ENCODE measurements around the gene C2CD5. TPM values are rescaled to one million over a fixed set of nuclear protein-coding genes. Genes with fewer than 3 reads are reported as not detected.

The C2CD5 gene
- total RNA-seq, 2 experiments from 2014 or later, result 29.5 to 31.6 TPM

DNA sequence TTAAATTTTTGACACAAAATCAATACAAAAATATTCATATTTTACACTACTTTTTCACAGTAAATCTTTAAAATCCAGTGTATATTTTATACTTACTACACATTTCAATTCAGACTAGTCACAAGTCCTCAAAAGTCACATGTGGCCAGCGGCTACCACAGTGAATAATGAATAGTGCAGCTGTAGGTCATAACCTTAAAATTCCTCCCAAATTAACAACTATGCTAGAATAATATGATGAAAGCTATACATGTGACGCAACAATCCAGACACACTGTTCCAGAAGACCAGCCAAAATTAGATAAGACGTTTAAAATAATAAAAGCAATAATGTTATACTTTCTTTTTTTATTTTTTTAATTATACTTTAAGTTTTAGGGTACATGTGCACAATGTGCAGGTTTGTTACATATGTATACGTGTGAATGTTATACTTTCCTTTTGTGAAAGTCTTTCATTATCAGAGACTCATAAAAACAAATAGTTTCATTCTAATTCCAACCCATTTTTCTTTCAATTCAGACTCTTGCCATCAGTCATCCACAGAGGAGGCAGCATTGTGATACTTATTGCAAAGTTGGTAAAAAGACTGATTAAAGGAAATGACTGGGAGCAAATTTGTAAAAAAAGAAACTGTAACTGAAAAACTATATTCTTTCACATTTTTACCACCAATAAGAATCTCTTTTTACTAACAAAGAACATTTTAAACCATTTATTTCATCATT is 67.0 kb downstream of the C2CD5 start:
- peaks cover 25% of the 10 kb centered on the region for H3K36me3 Mint-ChIP-seq (ENCODE audit: low read depth)
- H3K9me3 Mint-ChIP-seq (ENCODE audit: low read depth), result no peaks in the 10 kb centered on the region
- DNase-seq (no peak), ATAC-seq (peak; percentile 51)
- POLR2A ChIA-PET, result no interaction called here
- intact Hi-C loops (cut with DNase I, micrococcal nuclease), result no loop called here
- no peaks in the 10 kb centered on the region for H3K27me3 Mint-ChIP-seq
- peak overlapping the region; percentile 69 for H3K27ac Mint-ChIP-seq
- peaks cover 27% of the 10 kb centered on the region for H3K4me1 Mint-ChIP-seq
- no peak overlapping the region for H3K4me3 Mint-ChIP-seq
- CTCF ChIA-PET, result interaction anchor here (0.9 to 1.4 kb wide), 3 partner anchors 10 to 356 kb away, joined by 3 to 4 read pairs (median 4); no protein-coding TSS in a partner anchor

DNA sequence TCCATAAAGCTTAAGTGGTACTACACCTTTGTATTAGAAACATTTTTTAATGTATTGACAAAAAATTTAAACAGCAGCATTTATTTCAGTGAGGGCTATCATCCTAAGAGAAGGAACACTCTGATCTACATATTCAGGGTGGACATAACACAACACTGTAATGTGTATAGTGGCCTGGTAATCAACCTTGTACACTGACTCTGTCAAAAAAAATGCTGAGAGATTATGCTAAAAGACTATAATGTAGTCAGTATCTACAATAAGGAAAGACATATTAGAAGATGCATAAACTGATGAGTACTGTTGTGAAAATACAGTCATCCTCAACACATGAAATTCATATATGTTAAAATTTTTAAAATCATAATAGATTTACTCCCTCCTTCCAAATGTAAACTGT is 68.2 kb downstream of the C2CD5 start:
- no peak for ATAC-seq
- intact Hi-C loops (cut with DNase I, micrococcal nuclease), result no loop called here
- DNase-seq, result no peak
- Mint-ChIP-seq H3K4me1 (peaks cover 27% of the 10 kb centered on the region), H3K4me3 (no peak overlapping the region), H3K27ac (no peak overlapping the region), H3K27me3 (no peaks in the 10 kb centered on the region), H3K9me3 (ENCODE audit: low read depth) (no peaks in the 10 kb centered on the region), H3K36me3 (ENCODE audit: low read depth) (peaks cover 18% of the 10 kb centered on the region)
- ChIA-PET POLR2A (no interaction called here), CTCF (interaction anchor here (1.3 kb wide), 1 partner anchor 18 kb away, joined by 3 read pairs; no protein-coding TSS in a partner anchor)

DNA sequence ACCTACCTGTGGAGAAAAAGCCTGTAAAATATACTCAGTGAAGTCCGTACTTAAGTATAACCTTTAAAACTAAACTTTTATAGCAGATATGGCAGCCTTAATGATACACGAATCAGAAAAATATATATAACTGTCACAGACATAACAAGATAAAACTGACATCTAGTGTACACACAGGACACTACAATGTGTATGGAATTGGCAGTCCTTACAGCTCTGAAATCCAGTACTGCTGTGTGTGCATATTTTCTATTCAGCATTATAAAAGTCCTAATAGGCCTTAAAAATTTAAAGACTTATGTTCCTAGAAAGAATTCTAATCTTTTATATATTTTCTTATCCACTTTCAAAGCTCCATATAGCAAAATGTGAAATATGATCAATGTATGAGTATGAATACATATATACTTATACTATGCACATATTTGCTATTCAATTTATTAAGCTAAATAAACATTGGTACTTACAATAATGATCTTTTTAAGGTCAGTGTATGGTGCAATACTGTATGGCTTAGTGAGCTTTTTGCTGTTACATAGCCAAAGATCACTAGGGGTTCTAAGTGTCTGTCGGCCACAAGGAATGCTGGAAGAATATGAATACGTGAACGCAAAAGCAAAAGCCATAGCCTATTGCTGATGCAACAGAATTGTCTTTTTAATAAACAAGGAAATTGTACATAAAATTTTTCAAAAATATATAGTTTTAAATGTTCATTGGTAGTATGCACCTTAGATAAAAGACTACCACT is 69.2 kb downstream of the C2CD5 start:
- H3K4me3 Mint-ChIP-seq, result no peak overlapping the region
- intact Hi-C loops (cut with DNase I, micrococcal nuclease), result no loop called here
- no peak for ATAC-seq
- no peak overlapping the region for H3K27ac Mint-ChIP-seq
- H3K4me1 Mint-ChIP-seq, result peaks cover 24% of the 10 kb centered on the region
- H3K36me3 Mint-ChIP-seq (ENCODE audit: low read depth), result peaks cover 20% of the 10 kb centered on the region
- ChIA-PET CTCF (interaction anchor here (0.7 to 1.3 kb wide), 3 partner anchors 17 to 28 kb away, joined by 3 read pairs; no protein-coding TSS in a partner anchor), POLR2A (no interaction called here)
- no peak for DNase-seq
- H3K27me3 Mint-ChIP-seq, result no peaks in the 10 kb centered on the region
- no peaks in the 10 kb centered on the region for H3K9me3 Mint-ChIP-seq (ENCODE audit: low read depth)

DNA sequence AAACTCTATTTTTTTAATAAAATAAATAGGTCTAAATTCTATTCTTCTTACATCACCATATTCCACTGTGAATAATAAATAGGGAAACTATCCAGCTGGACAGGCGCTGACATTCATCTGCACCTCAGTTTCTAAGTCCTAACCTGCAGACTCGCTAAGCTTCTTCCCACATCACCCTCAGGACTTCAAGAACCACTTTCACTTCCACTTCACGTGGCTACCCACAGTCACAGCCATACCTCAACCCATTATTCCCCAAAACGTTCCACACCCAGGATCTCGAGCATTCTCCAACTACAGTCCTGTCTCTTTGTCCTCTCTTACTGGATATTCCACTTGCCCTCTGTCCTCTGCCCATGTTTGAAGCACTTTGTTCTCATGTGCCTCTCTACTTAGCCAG is 71.1 kb downstream of the C2CD5 start:
- no peak for DNase-seq
- ATAC-seq, result no peak
- no peak overlapping the region for H3K27ac Mint-ChIP-seq
- H3K4me3 Mint-ChIP-seq, result no peak overlapping the region
- POLR2A ChIA-PET, result no interaction called here
- peaks cover 28% of the 10 kb centered on the region for H3K36me3 Mint-ChIP-seq (ENCODE audit: low read depth)
- no peaks in the 10 kb centered on the region for H3K27me3 Mint-ChIP-seq
- CTCF ChIA-PET, result no interaction called here
- H3K9me3 Mint-ChIP-seq (ENCODE audit: low read depth), result no peaks in the 10 kb centered on the region
- H3K4me1 Mint-ChIP-seq, result peaks cover 21% of the 10 kb centered on the region
- intact Hi-C loops (cut with DNase I, micrococcal nuclease), result no loop called here

DNA sequence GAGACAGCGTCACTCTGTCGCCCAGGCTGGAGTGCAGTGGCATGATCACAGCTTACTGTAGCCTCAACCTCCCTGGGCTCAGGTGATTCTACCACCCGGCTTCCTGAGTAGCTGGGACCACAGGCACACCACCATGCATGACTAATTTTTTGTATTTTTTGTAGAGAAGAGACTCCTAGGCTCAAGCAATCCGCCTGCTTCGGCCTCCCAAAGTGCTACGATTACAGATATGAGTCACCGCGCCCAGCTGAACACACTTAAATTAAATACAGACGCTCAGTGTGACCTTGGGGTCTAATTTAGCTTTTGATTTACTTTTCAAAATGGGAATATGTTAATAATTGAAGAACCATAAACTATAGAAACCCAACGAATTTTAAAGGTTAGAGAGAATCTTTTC is 77.2 kb downstream of the C2CD5 start:
- H3K36me3 Mint-ChIP-seq (ENCODE audit: low read depth), result peaks cover 19% of the 10 kb centered on the region
- CTCF ChIA-PET, result interaction anchor here (1.0 kb wide), 1 partner anchor 10 kb away, joined by 3 read pairs; no protein-coding TSS in a partner anchor
- H3K27me3 Mint-ChIP-seq, result no peaks in the 10 kb centered on the region
- DNase-seq (no peak), ATAC-seq (no peak)
- POLR2A ChIA-PET, result no interaction called here
- intact Hi-C loops (cut with DNase I, micrococcal nuclease), result no loop called here
- no peaks in the 10 kb centered on the region for H3K4me1 Mint-ChIP-seq
- H3K27ac Mint-ChIP-seq, result no peak overlapping the region
- H3K4me3 Mint-ChIP-seq, result no peak overlapping the region
- no peaks in the 10 kb centered on the region for H3K9me3 Mint-ChIP-seq (ENCODE audit: low read depth)

DNA sequence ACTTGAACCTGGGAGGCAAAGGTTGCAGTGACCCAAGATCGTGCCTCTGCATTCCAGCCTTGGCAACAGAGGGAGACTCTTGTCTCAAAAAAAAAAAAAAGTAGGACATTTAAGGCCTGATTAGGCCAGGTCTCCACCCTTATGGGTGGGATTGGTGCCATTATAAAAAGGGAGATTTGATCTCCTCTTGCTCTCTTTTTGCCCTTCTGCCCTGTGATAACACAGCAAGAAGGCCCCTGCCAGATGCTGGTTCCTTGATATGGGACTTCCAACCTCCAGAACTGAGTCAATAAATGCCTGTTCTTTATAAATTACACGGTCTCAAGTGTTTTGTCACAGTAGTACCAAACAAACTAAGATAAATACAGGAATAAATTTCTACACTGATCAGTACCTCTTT is 81.0 kb downstream of the C2CD5 start:
- no peak for ATAC-seq
- no peak overlapping the region for H3K27ac Mint-ChIP-seq
- POLR2A ChIA-PET, result no interaction called here

DNA sequence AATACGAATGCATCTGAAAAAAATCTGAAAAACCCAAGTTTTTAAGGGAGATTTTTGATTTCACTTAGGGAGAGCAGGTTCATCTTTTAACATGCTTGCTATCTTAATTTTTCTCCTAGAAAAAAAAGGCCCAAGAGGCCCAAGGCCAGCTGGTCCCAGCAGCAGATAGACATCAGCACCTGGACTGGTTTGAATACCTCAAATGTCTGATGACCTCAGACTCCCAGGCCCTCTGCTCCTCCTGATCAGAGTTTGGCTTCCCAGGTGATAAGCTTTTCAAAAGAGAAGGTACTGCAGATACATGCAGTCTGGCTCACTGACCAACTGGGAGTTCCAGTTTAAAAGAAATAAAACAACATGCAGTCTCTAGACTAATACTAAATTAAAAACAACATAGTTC is 82.6 kb downstream of the C2CD5 start:
- no peaks in the 10 kb centered on the region for H3K9me3 Mint-ChIP-seq (ENCODE audit: low read depth)
- no peak overlapping the region for H3K4me3 Mint-ChIP-seq
- intact Hi-C loops (cut with DNase I, micrococcal nuclease), result no loop called here
- ATAC-seq, result no peak
- DNase-seq, result no peak
- H3K27me3 Mint-ChIP-seq, result no peaks in the 10 kb centered on the region
- peaks cover 5% of the 10 kb centered on the region for H3K36me3 Mint-ChIP-seq (ENCODE audit: low read depth)
- ChIA-PET POLR2A (no interaction called here), CTCF (interaction anchor here (1.0 to 4.4 kb wide), 7 partner anchors 8 to 762 kb away, joined by 3 to 22 read pairs (median 4); no protein-coding TSS in a partner anchor)
- no peak overlapping the region for H3K27ac Mint-ChIP-seq
- H3K4me1 Mint-ChIP-seq, result no peaks in the 10 kb centered on the region

More for the DNA sequence above, 81.0 kb downstream of the C2CD5 start:
- no peaks in the 10 kb centered on the region for H3K9me3 Mint-ChIP-seq (ENCODE audit: low read depth)
- CTCF ChIA-PET, result no interaction called here
- no peaks in the 10 kb centered on the region for H3K4me1 Mint-ChIP-seq
- intact Hi-C loops (cut with DNase I, micrococcal nuclease), result no loop called here
- peaks cover 5% of the 10 kb centered on the region for H3K36me3 Mint-ChIP-seq (ENCODE audit: low read depth)
- no peak overlapping the region for H3K4me3 Mint-ChIP-seq
- DNase-seq, result no peak
- H3K27me3 Mint-ChIP-seq, result no peaks in the 10 kb centered on the region

DNA sequence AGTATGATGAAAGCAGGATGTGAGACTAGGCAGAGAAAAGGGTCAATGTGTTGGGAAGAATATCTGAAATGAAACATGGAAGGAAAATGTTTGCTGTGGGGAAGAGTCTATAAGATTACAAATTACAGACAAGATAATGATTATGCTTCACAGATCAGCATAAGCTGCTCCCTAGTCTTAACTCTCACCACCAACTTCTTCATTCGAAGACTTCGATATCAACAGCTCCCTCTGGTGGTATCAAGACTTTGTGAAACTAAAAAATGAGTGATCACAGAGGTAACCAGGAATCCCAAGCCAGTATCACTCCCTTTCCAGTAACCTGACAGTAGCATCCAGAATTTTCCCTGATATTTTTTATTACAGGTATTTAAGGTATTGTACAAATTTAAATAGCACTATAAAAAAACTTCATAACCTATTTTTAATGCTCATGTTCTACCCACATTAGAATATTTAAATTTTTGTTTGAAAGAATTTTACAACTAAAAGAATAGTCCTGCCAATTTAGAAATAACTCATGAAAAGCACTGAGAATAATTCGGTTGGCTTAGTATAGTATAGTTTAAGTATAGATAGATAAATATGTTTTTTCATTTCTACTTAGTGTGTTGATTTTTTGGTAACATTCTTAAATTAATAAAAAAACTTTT is 84.4 kb downstream of the C2CD5 start:
- Mint-ChIP-seq H3K27ac (no peak overlapping the region), H3K4me1 (no peaks in the 10 kb centered on the region), H3K4me3 (no peak overlapping the region), H3K9me3 (ENCODE audit: low read depth) (no peaks in the 10 kb centered on the region), H3K36me3 (ENCODE audit: low read depth) (peaks cover 3% of the 10 kb centered on the region), H3K27me3 (no peaks in the 10 kb centered on the region)
- DNase-seq (no peak), ATAC-seq (peak; percentile 64)
- CTCF ChIA-PET, result interaction anchor here (0.6 to 4.4 kb wide), 21 partner anchors 9 to 762 kb away, joined by 3 to 22 read pairs (median 5); no protein-coding TSS in a partner anchor
- POLR2A ChIA-PET, result no interaction called here
- intact Hi-C loops (cut with DNase I, micrococcal nuclease), result no loop called here

DNA sequence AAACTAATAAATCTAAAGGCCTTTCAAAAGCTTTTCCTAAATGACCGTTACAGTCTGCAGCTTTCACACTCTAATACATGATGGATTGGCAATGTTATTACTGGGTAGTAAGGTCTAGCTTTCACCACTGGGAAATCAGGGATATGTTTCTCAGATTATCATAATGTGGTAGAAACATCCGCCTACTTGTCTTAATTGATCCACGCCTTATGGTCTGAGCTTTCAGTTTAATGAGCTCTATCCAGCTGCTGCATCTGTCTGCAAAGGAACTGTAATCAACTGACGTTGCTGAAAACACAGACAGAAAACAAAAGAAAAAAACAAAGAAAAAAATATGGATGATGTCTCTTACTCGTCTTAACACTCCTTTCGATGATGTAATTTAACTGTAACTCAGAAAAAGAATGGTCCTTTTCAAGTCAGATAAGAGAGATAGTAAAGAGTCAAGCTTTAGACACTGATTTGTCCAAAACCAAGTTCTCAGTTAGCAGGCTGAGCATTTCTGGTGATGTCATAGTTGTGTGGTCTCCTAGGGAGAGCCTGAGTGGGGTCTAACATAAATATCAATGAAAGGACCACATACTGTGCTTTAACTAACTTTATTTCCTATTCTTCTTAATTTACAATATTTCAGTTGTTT is 85.9 kb downstream of the C2CD5 start:
- ATAC-seq (no peak), DNase-seq (no peak)
- intact Hi-C loops (cut with DNase I, micrococcal nuclease), result no loop called here
- no peak overlapping the region for H3K4me3 Mint-ChIP-seq
- POLR2A ChIA-PET, result no interaction called here
- no peaks in the 10 kb centered on the region for H3K27me3 Mint-ChIP-seq
- H3K27ac Mint-ChIP-seq, result no peak overlapping the region
- CTCF ChIA-PET, result interaction anchor here (0.6 to 4.4 kb wide), 13 partner anchors 11 to 778 kb away, joined by 3 to 22 read pairs (median 7); no protein-coding TSS in a partner anchor
- no peaks in the 10 kb centered on the region for H3K9me3 Mint-ChIP-seq (ENCODE audit: low read depth)
- no peaks in the 10 kb centered on the region for H3K4me1 Mint-ChIP-seq
- peaks cover 5% of the 10 kb centered on the region for H3K36me3 Mint-ChIP-seq (ENCODE audit: low read depth)

DNA sequence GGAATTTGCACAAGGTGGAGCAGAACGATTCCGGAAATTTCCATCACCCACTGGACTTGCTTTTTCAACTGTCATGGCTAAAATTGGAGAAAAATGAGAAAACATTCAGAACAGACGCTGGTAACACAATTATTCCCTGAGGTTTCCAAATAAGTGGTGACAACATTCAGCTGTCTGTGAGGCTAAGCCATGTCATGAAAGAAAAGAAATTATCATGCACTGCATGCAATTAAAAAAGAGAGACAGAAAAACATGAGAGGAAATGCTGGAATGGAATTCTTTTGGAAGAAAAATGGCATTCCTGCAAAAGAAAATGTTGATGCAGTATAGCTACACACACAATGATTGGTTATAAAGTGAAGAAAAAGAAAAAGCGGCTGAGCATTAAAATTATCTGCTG is 87.3 kb downstream of the C2CD5 start:
- DNase-seq (no peak), ATAC-seq (no peak)
- no peak overlapping the region for H3K27ac Mint-ChIP-seq
- ChIA-PET CTCF (interaction anchor here (0.6 to 3.8 kb wide), 4 partner anchors 17 to 467 kb away, joined by 3 to 13 read pairs (median 4); no protein-coding TSS in a partner anchor), POLR2A (no interaction called here)
- no peaks in the 10 kb centered on the region for H3K4me1 Mint-ChIP-seq
- intact Hi-C loops (cut with DNase I, micrococcal nuclease), result no loop called here
- no peak overlapping the region for H3K4me3 Mint-ChIP-seq
- no peaks in the 10 kb centered on the region for H3K9me3 Mint-ChIP-seq (ENCODE audit: low read depth)
- no peaks in the 10 kb centered on the region for H3K27me3 Mint-ChIP-seq
- peaks cover 10% of the 10 kb centered on the region for H3K36me3 Mint-ChIP-seq (ENCODE audit: low read depth)

DNA sequence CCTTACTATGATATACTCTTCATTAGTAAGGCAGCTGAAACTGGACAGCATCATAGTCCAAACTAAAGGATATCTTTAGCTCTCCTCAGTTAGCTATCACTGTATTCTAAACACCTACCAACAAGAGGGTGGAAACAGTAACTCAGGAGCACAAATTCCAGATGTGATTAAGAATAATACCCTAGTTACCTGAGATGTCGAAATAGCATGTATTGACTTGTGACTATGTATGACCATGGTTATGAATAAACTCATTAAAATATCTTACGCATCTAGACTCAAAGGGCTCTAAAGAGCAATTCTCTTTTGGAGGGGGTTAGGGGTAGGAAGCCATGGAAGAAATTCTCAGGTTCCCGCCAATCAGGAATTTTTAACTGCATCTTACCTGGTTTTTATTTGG is 90.8 kb downstream of the C2CD5 start:
- no peak overlapping the region for H3K4me3 Mint-ChIP-seq

More for the DNA sequence above, 90.8 kb downstream of the C2CD5 start:
- Mint-ChIP-seq H3K27me3 (no peaks in the 10 kb centered on the region), H3K4me1 (no peaks in the 10 kb centered on the region), H3K36me3 (ENCODE audit: low read depth) (peaks cover 9% of the 10 kb centered on the region), H3K27ac (no peak overlapping the region), H3K9me3 (ENCODE audit: low read depth) (no peaks in the 10 kb centered on the region)
- ATAC-seq (no peak), DNase-seq (no peak)
- ChIA-PET POLR2A (no interaction called here), CTCF (no interaction called here)
- intact Hi-C loops (cut with DNase I, micrococcal nuclease), result no loop called here

Data from activated CD4-positive, alpha-beta T cell treated with anti-CD3 and anti-CD28 coated beads for 36 hours (primary cell).